ENCODE results near the gene NR5A2.

The NR5A2 gene

DNA sequence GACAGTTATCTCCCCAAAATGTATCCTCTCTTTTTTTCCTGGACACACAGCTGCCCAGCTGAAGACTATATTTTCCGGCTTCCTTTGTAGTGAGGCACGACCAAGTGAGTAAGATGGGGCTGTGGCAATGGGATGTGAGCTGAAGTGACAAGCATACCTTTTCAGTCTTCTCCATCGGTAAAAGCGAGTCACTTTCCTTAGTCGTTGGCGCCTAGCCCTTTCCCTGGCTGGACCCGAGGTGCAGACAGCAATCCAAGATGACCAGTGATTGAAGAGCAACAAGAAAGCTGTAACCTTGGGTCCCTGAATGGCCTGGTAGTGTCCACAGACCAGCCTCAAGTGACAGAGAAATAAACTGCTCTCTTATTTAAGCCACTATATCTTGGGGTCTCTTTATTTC is 155.2 kb downstream of the NR5A2 start:
- TF ChIP-seq ZSCAN23 (tag by site-specific recombination; IDR thresholded peaks at IDR 0.05) (no peak), ZNF501 (tag by site-specific recombination; IDR thresholded peaks at IDR 0.05) (no peak), ZNF621 (tag by site-specific recombination; IDR thresholded peaks at IDR 0.05) (no peak), ZBTB17 (tag by site-specific recombination; IDR thresholded peaks at IDR 0.05) (no peak), ZNF311 (tag by site-specific recombination; IDR thresholded peaks at IDR 0.05; ENCODE audit: borderline replicate concordance) (no peak), SALL2 (tag by site-specific recombination; IDR thresholded peaks at IDR 0.05; ENCODE audit: borderline replicate concordance) (no peak), ZNF354C (tag by site-specific recombination; IDR thresholded peaks at IDR 0.05; ENCODE audit: borderline replicate concordance, low read depth) (no peak), ZNF571 (tag by site-specific recombination; IDR thresholded peaks at IDR 0.05) (no peak)
- TF ChIP-seq, protein P1, sequence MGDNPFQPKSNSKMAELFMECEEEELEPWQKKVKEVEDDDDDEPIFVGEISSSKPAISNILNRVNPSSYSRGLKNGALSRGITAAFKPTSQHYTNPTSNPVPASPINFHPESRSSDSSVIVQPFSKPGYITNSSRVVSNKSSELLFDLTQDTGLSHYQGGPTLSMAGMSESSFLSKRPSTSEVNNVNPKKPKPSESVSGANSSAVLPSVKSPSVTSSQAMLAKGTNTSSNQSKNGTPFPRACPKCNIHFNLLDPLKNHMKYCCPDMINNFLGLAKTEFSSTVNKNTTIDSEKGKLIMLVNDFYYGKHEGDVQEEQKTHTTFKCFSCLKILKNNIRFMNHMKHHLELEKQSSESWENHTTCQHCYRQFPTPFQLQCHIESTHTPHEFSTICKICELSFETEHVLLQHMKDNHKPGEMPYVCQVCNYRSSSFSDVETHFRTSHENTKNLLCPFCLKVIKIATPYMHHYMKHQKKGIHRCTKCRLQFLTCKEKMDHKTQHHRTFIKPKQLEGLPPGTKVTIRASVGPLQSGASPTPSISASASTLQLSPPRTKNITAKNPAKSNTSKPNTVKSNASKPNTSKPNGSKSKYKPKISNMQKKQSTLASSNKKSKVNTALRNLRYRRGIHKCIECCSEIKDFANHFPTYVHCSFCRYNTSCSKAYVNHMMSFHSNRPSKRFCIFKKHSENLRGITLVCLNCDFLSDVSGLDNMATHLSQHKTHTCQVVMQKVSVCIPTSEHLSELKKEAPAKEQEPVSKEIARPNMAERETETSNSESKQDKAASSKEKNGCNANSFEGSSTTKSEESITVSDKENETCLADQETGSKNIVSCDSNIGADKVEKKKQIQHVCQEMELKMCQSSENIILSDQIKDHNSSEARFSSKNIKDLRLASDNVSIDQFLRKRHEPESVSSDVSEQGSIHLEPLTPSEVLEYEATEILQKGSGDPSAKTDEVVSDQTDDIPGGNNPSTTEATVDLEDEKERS (tag by site-specific recombination; IDR thresholded peaks at IDR 0.05) = no peak
- TF ChIP-seq, protein P2, sequence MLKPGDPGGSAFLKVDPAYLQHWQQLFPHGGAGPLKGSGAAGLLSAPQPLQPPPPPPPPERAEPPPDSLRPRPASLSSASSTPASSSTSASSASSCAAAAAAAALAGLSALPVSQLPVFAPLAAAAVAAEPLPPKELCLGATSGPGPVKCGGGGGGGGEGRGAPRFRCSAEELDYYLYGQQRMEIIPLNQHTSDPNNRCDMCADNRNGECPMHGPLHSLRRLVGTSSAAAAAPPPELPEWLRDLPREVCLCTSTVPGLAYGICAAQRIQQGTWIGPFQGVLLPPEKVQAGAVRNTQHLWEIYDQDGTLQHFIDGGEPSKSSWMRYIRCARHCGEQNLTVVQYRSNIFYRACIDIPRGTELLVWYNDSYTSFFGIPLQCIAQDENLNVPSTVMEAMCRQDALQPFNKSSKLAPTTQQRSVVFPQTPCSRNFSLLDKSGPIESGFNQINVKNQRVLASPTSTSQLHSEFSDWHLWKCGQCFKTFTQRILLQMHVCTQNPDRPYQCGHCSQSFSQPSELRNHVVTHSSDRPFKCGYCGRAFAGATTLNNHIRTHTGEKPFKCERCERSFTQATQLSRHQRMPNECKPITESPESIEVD (tag by site-specific recombination; IDR thresholded peaks at IDR 0.05) = no peak
- Histone ChIP-seq H3K9me3 (ENCODE audit: control insufficient read depth, insufficient read depth, low read depth, low read length) (no peaks in the 10 kb centered on the region), H3K4me3 (ENCODE audit: low read depth, low read length) (no peak overlapping the region), H3K36me3 (ENCODE audit: control insufficient read depth in 2 of 2, insufficient read depth in 1 of 2, low read length in 2 of 2) (no peaks in the 10 kb centered on the region), H3K27ac (ENCODE audit: extremely low read depth, low read depth, low read length) (no peak overlapping the region), H3K4me1 (ENCODE audit: control insufficient read depth, insufficient read depth, low read length) (0 out of 2 replicates have a peak, but pooled peaks cover 3% of the 10 kb centered on the region)
- POLR2A ChIA-PET = no interaction called here
- CTCF ChIA-PET = interaction anchor here (0.6 kb wide), 1 partner anchor 43 kb away, joined by 5 read pairs; no protein-coding TSS in a partner anchor

DNA sequence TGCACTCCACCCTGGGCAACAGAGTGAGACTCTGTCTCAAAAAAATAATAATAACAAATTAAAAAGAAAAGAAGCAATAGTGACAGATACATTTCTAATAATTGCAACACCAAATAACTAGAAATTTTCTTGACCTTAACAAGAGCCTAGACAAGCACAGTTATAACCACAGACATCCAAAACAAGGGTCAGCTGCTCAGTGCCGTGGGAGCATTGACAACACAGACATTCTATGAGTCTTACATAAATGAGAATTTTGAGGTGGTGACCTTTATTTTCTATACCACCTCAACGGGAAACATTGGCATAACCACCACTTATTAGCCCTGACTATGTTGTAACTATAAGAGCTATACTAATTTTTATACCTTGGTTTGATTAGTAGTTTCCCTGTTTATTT is 156.1 kb downstream of the NR5A2 start:
- H3K27ac ChIP-seq (ENCODE audit: extremely low read depth, low read depth, low read length) = no peak overlapping the region
- TF ChIP-seq ZSCAN16 (tag by site-specific recombination; IDR thresholded peaks at IDR 0.05) = no peak
- TF ChIP-seq ZNF521 (tag by site-specific recombination; IDR thresholded peaks at IDR 0.05) = no peak
- TF ChIP-seq SCRT1 (tag by site-specific recombination; IDR thresholded peaks at IDR 0.05; ENCODE audit: borderline replicate concordance) = no peak
- TF ChIP-seq ZNF660 (tag by site-specific recombination; IDR thresholded peaks at IDR 0.05) = no peak
- no peak for TF ChIP-seq WT1 (tag by site-specific recombination; IDR thresholded peaks at IDR 0.05)
- TF ChIP-seq ZNF664 (tag by site-specific recombination; IDR thresholded peaks at IDR 0.05) = no peak

DNA sequence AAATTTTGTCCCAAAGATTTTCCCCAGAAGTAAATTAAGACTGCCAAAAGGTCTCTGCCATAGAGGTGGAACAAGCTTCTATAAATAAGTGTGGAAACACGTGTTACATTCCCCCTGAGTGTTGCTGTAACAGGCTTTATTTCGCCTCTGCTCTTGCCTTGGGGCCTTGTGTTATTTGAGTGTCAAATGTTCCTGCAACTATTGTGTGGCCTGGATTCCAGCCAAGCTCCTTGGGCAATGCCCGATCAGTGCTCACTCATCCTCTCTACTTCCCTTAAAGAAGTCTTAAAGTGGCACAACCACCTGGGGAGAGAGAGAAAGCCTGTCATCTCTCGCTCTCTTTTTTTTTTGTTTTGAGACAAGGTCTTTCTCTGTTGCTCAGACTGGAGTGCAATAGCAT is 156.7 kb downstream of the NR5A2 start:
- 0 out of 2 replicates have a peak, but pooled peaks cover 3% of the 10 kb centered on the region for H3K4me1 ChIP-seq (ENCODE audit: control insufficient read depth, insufficient read depth, low read length)
- CTCF ChIA-PET = no interaction called here
- POLR2A ChIA-PET = no interaction called here
- H3K4me3 ChIP-seq (ENCODE audit: low read depth, low read length) = no peak overlapping the region
- no peak overlapping the region for H3K27ac ChIP-seq (ENCODE audit: extremely low read depth, low read depth, low read length)
- H3K36me3 ChIP-seq (ENCODE audit: control insufficient read depth in 2 of 2, insufficient read depth in 1 of 2, low read length in 2 of 2) = no peaks in the 10 kb centered on the region
- no peaks in the 10 kb centered on the region for H3K9me3 ChIP-seq (ENCODE audit: control insufficient read depth, insufficient read depth, low read depth, low read length)
- TF ChIP-seq, protein P3, sequence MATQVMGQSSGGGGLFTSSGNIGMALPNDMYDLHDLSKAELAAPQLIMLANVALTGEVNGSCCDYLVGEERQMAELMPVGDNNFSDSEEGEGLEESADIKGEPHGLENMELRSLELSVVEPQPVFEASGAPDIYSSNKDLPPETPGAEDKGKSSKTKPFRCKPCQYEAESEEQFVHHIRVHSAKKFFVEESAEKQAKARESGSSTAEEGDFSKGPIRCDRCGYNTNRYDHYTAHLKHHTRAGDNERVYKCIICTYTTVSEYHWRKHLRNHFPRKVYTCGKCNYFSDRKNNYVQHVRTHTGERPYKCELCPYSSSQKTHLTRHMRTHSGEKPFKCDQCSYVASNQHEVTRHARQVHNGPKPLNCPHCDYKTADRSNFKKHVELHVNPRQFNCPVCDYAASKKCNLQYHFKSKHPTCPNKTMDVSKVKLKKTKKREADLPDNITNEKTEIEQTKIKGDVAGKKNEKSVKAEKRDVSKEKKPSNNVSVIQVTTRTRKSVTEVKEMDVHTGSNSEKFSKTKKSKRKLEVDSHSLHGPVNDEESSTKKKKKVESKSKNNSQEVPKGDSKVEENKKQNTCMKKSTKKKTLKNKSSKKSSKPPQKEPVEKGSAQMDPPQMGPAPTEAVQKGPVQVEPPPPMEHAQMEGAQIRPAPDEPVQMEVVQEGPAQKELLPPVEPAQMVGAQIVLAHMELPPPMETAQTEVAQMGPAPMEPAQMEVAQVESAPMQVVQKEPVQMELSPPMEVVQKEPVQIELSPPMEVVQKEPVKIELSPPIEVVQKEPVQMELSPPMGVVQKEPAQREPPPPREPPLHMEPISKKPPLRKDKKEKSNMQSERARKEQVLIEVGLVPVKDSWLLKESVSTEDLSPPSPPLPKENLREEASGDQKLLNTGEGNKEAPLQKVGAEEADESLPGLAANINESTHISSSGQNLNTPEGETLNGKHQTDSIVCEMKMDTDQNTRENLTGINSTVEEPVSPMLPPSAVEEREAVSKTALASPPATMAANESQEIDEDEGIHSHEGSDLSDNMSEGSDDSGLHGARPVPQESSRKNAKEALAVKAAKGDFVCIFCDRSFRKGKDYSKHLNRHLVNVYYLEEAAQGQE (tag by site-specific recombination; IDR thresholded peaks at IDR 0.05) = no peak
- TF ChIP-seq OVOL3 (tag by site-specific recombination; IDR thresholded peaks at IDR 0.05) = no peak
- no peak for TF ChIP-seq ZNF274 (IDR thresholded peaks at IDR 0.05; ENCODE audit: low read length)
- no peak for TF ChIP-seq ZNF274 (tag by site-specific recombination; IDR thresholded peaks at IDR 0.05; ENCODE audit: borderline replicate concordance)
- TF ChIP-seq TRIM28 (IDR thresholded peaks at IDR 0.05; ENCODE audit: borderline replicate concordance, low read length) = no peak
- no peak for TF ChIP-seq ZBTB7A (tag by site-specific recombination; IDR thresholded peaks at IDR 0.05; ENCODE audit: low read depth)
- TF ChIP-seq, protein P4, sequence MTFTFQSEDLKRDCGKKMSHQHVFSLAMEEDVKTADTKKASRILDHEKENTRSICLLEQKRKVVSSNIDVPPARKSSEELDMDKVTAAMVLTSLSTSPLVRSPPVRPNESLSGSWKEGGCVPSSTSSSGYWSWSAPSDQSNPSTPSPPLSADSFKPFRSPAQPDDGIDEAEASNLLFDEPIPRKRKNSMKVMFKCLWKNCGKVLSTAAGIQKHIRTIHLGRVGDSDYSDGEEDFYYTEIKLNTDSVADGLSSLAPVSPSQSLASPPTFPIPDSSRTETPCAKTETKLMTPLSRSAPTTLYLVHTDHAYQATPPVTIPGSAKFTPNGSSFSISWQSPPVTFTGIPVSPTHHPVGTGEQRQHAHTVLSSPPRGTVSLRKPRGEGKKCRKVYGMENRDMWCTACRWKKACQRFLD (tag by site-specific recombination; IDR thresholded peaks at IDR 0.05) = no peak
- TF ChIP-seq, protein P5, sequence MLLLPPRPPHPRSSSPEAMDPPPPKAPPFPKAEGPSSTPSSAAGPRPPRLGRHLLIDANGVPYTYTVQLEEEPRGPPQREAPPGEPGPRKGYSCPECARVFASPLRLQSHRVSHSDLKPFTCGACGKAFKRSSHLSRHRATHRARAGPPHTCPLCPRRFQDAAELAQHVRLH (tag by site-specific recombination; IDR thresholded peaks at IDR 0.05) = no peak

More for the DNA sequence above, 156.1 kb downstream of the NR5A2 start:
- Histone ChIP-seq H3K4me3 (ENCODE audit: low read depth, low read length) (no peak overlapping the region), H3K36me3 (ENCODE audit: control insufficient read depth in 2 of 2, insufficient read depth in 1 of 2, low read length in 2 of 2) (no peaks in the 10 kb centered on the region), H3K9me3 (ENCODE audit: control insufficient read depth, insufficient read depth, low read depth, low read length) (no peaks in the 10 kb centered on the region), H3K4me1 (ENCODE audit: control insufficient read depth, insufficient read depth, low read length) (0 out of 2 replicates have a peak, but pooled peaks cover 3% of the 10 kb centered on the region)
- CTCF ChIA-PET = interaction anchor here (0.6 kb wide), 1 partner anchor 11 kb away, joined by 3 read pairs; no protein-coding TSS in a partner anchor
- POLR2A ChIA-PET = no interaction called here

All from HEK293 (cell line).